ES-I3 (cell line): Measurements from ENCODE around the gene SETX.

ENCODE experiments used
- H3K36me3 ChIP-seq: 2 replicates; pipeline ENCODE4 v1.6.1; 2013; ENCODE audit warnings: mild to moderate bottlenecking, low read length, control low read depth, moderate library complexity; ENCODE audit not compliant: insufficient read depth
- H3K4me1 ChIP-seq: 2 replicates; pipeline ENCODE4 v1.6.1; 2013; ENCODE audit warnings: mild to moderate bottlenecking, control low read depth, low read length; ENCODE audit not compliant: insufficient read depth
- H3K9ac ChIP-seq: 2 replicates; pipeline ENCODE4 v1.6.1; 2013; ENCODE audit warnings: low read depth, mild to moderate bottlenecking, low read length, moderate library complexity
- H3K9me3 ChIP-seq: 2 replicates; pipeline ENCODE4 v1.6.1; 2013; ENCODE audit warnings: mild to moderate bottlenecking, low read length, moderate library complexity; ENCODE audit not compliant: control insufficient read depth, insufficient read depth

The SETX gene

DNA sequence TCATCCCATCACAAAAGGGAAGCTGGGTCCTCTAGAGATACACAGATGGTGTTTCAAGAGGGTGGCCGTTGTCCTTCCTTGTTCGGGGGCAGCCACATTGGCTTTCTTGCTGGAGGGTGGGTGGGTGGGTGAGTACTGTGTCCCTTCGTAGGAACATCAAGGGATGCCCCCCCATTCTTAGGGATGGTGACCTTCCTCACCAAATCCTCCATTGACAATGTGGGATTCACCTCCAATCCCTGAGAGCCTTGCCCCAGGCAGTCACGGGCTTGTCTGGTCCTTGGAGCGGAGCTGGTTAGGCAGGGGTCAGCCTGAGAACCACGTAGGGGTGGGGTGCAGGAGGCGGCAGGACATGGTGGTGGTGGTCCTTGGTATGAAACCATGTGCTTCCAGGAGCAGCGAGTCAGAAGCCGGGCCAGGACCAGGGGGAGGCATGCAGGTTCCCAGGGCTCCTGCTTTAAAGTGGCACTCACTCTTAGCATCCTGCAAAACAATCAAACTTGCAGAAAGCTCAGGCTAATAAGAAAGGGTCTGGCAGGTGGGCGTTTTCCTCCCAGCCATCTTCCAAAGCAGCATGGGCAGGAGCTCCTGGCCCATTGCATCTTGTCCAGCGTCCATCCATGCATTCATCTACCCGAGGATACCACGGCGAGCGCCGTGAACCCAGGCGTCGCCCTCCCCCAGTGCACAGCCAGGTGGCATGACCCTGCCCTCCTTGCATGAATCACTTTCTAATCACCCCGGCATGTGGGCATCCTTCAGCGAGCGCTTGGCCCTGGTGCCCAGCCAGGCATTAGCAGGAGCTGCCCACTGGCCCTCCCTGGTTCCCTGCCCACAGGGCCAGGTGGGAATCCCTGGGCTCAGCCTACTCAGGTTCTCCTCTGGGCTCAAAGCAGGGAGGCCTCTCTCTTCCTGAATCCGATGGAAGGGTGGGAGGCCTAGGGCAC is 116.5 kb downstream of the SETX start:
- Histone ChIP-seq H3K9ac (no peak overlapping the region), H3K36me3 (no peaks in the 10 kb centered on the region), H3K4me1 (peaks cover 7% of the 10 kb centered on the region; the same call in 1 of the 2 replicates), H3K9me3 (no peaks in the 10 kb centered on the region)

DNA sequence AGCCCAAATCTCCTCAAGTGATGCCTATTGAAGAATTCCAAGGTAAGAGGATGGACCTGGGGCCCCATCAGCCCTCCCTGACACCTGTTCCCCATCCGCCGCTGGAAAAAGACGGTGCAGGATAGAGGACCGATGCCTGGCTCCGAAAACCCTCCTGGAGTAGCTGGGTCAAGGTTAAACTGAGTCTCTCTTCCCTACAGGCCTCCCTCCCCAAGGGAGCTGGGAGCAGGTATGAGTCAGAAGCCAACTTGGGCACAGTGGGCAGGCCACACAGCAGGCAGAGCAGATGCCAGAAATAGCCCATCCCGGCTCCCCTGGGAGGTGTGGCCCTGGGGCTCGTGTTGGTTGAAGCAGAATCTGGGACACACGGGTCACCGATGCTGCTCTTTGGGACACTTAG is 117.3 kb downstream of the SETX start:
- Histone ChIP-seq H3K9me3 (no peaks in the 10 kb centered on the region), H3K9ac (no peak overlapping the region), H3K4me1 (no peaks in the 10 kb centered on the region; the same call in 1 of the 2 replicates)

DNA sequence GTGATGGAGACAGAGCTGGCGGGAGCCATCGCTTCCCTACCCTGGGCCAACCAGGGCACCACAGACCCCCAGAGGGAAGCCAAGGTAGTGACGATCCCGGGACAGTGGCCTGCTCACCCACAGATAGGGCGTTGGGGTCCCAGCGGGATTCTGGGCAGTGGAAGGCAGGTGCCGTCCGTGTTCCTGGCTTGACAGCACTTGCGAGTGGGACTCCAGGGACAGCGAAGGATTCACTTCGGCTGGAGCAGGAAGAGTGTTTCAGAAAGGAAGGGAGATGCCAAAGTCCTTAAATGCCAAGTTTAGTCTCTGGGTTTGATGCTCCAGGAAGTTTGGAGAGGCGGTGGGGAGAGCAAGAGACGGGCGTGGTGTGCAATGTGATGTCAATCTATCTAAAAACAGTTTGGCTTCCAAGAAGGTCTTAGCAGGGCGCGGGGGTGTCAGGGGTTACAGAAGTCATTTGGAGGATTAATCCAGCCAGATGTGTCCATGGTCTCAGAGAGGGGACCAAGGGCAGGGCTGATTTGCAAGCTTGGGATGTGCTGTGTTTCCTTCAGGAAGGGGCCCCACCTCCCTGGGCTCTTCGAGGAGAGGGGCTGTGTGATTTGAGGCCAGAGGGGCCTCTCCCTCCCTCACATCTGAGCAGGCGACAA is 118.0 kb downstream of the SETX start:
- Histone ChIP-seq H3K9ac (no peak overlapping the region), H3K36me3 (no peaks in the 10 kb centered on the region), H3K9me3 (no peaks in the 10 kb centered on the region), H3K4me1 (no peaks in the 10 kb centered on the region; the same call in 1 of the 2 replicates)

More for the DNA sequence above, 117.3 kb downstream of the SETX start:
- no peaks in the 10 kb centered on the region for H3K36me3 ChIP-seq

- H3K9me3 ChIP-seq, result no peaks in the 10 kb centered on the region
- no peaks in the 10 kb centered on the region; the same call in 1 of the 2 replicates for H3K4me1 ChIP-seq
These were observed 118.7 kb downstream of the SETX start for GRCh38 chr9:132235894-132236661.

DNA sequence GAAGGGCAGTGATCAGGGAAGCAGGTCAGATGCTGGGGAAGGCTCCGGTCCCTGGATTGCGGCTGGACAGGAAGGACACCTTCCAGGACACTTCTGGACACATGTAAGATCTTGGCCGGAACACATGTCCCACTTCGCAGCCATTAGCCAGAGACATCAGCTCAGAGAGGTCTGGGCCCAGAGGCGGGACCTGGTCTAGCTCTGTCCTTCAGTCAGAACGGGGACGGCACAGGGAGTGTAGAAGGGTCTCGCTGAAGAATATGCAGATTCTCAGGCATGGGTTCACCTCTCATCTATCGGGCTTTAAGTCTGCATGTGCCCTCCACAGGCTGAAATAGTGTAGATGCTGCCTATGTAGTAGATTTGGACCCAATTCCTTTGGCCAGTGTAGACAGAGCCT is 119.7 kb downstream of the SETX start:
- Histone ChIP-seq H3K9me3 (no peaks in the 10 kb centered on the region), H3K9ac (no peak overlapping the region), H3K4me1 (no peaks in the 10 kb centered on the region; the same call in 1 of the 2 replicates), H3K36me3 (no peaks in the 10 kb centered on the region)

More at GRCh38 chr9:132235894-132236661, 118.7 kb downstream of the SETX start:
- Histone ChIP-seq H3K36me3 (no peaks in the 10 kb centered on the region), H3K9ac (no peak overlapping the region)

DNA sequence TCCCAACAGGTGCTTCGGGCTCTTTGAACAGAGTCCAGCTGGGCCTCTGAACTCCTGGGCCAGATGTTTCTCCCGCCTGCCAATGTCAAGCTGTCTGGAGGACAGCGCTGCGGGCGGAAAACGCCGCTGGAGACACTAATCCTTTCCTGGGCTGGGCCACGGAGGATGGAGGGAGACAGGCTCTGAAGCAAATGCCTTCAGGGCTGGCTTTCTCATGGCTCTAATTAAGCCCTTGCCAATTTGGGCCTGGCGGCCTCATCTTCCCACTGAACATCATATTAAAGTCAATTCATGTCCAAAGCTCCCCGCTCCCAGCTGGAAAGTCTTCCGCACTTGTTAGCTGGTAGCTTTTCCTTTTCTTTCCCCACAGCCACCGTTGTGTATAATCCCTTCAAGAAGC is 120.3 kb downstream of the SETX start:
- no peaks in the 10 kb centered on the region for H3K36me3 ChIP-seq
- H3K4me1 ChIP-seq, result no peaks in the 10 kb centered on the region; the same call in 1 of the 2 replicates
- no peak overlapping the region for H3K9ac ChIP-seq
- no peaks in the 10 kb centered on the region for H3K9me3 ChIP-seq

DNA sequence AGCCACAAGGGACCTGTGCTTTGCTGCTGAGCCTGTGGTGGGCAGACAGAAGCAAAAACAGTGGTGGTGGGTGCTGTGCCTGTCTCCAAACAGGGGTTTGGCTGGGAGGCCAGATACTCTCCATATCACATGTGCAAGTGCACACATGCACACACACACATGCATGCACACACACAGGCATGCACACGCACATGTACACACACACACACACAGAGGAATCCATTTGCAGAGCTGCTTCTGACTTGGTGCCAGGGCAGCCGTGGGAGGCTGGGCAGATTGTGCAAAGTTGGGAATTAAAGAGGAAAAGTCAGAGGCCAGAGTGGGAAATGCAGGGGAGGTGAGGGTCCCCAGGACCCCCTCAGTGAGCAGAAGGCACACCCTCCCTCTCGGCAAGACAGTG is 121.6 kb downstream of the SETX start:
- Histone ChIP-seq H3K36me3 (no peaks in the 10 kb centered on the region), H3K4me1 (no peaks in the 10 kb centered on the region; the same call in 1 of the 2 replicates), H3K9ac (no peak overlapping the region), H3K9me3 (no peaks in the 10 kb centered on the region)

- Histone ChIP-seq H3K9ac (no peak overlapping the region), H3K9me3 (no peaks in the 10 kb centered on the region), H3K36me3 (no peaks in the 10 kb centered on the region), H3K4me1 (no peaks in the 10 kb centered on the region; the same call in 1 of the 2 replicates)
These were observed 122.3 kb downstream of the SETX start for GRCh38 chr9:132232522-132232921.

DNA sequence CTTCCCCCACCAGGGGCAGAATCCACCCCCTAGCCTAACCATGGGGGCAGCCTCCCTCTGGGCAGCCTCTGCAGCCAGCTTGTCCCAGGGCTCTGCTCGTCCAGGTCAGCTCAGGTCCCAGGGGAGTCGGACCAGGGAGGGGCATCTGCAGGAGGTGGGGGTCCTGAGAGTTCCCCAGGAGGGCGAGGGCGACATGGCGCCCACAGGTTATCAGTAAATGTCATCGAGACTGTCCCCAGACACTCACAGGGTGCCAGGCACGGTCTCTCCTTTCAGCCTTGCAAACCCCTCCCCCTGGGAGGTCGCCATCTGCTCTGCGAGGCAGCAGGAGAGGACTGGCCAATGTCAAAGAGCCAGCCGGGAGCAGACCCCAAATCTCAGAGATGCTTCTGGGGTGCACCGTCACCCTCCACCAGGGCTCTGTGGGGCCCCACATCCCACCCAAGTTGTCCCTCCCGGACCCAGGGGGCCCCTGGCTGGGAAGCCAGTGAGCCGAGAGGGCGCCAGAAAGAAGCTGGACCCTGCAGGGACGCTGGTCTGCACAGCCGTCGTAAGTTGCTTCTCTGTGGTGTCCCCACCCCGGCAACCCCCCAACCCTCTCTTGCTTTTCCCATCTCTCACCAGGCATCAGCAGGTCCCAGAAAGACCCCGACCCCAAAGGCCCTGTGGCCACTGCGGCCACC is 123.6 kb downstream of the SETX start:
- Histone ChIP-seq H3K4me1 (no peaks in the 10 kb centered on the region; the same call in 1 of the 2 replicates), H3K36me3 (no peaks in the 10 kb centered on the region), H3K9me3 (no peaks in the 10 kb centered on the region), H3K9ac (no peak overlapping the region)

DNA sequence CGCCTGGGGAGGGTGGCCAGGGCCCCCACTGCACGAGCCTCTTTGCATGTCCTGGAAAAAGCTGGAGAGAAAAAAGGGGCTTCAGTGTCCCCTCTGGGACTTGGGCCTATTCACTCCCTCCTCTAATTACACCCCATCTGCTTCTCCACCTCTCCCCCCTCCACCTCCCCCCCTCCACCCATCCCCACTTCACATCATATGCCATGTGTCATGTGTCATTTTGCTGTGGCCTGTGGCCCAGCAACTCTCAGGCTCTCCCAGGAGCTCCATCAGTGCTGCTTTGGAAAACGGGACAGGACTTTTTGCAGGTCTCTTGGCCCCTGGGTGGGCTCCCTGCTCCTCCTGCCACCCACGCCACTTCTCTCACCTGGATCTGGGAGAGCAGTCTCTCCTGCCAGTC is 124.2 kb downstream of the SETX start:
- H3K9me3 ChIP-seq, result no peaks in the 10 kb centered on the region
- H3K36me3 ChIP-seq, result no peaks in the 10 kb centered on the region
- H3K4me1 ChIP-seq, result no peaks in the 10 kb centered on the region
- no peak overlapping the region for H3K9ac ChIP-seq

- Histone ChIP-seq H3K9me3 (no peaks in the 10 kb centered on the region), H3K4me1 (no peaks in the 10 kb centered on the region), H3K36me3 (no peaks in the 10 kb centered on the region), H3K9ac (no peak overlapping the region)
These were observed 126.7 kb downstream of the SETX start for GRCh38 chr9:132228062-132228461.

GRCh38 chr9:132226571-132227430 is 128.0 kb downstream of the SETX start:
- Histone ChIP-seq H3K4me1 (no peaks in the 10 kb centered on the region), H3K9me3 (no peaks in the 10 kb centered on the region), H3K9ac (no peak overlapping the region), H3K36me3 (no peaks in the 10 kb centered on the region)

DNA sequence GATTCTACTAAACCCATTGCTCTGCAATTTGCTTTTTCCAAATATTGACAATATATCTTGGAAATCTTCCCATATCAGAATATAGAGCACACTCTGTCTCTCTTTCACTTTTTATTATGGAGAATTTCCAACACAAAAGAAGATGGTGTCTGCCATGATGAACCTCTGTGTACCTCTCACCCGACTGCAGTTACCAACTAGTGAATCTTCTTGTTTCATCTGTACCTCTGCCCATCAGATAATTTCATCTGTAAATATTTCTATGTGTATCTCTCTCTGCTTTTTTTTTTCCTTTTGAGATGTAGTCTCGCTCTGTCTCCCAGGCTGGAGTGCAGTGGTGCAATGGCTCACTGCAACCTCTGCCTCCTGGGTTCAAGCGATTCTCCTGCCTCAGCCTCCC is 130.1 kb downstream of the SETX start:
- Histone ChIP-seq H3K36me3 (no peaks in the 10 kb centered on the region), H3K4me1 (no peaks in the 10 kb centered on the region), H3K9ac (no peak overlapping the region), H3K9me3 (no peaks in the 10 kb centered on the region)
